Measurements from ENCODE around the gene CCDC121.

The CCDC121 gene
- 0.39 to 0.60 reads per million in 2 experiments for total RNA-seq

- DNase-seq (ENCODE audit: low read depth): peak; percentile 93
Measured at GRCh38 chr2:27628767-27629709, at the start of gene CCDC121, which contains the start of gene GPN1. Gene CCDC121 (minus strand): TSS chr2:27629012. CDS start chr2:27627799, 1,213 bp downstream. Gene GPN1 (plus strand): TSS chr2:27629050. CDS start chr2:27629059, 9 bp downstream.

- no peak for DNase-seq (ENCODE audit: low read depth)
Measured at GRCh38 chr2:27672723-27673486, 44.1 kb upstream of the CCDC121 start.

- DNase-seq (ENCODE audit: low read depth): no peak
Measured at GRCh38 chr2:27671235-27671634, 42.4 kb upstream of the CCDC121 start.

- DNase-seq (ENCODE audit: low read depth): no peak
Measured at GRCh38 chr2:27667446-27667845, 38.6 kb upstream of the CCDC121 start.

GRCh38 chr2:27664622-27665363 lies 36.0 kb upstream of the CCDC121 start:
- DNase-seq (ENCODE audit: low read depth): no peak

DNA sequence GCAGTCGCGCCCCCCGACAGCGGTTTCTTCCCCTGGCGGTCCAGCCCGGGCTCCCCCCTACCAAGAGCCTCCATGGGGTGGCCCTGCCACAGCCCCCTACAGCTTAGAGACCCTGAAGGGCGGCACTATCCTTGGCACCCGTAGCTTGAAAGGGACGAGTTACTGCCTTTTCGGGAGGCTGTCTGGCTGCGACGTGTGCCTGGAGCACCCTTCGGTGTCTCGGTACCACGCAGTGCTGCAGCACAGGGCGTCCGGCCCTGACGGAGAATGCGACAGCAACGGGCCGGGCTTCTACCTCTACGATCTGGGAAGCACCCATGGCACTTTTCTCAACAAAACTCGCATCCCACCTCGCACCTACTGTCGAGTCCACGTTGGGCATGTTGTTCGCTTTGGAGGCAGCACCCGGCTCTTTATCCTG lies 35.4 kb upstream of the CCDC121 start:
- DNase-seq (ENCODE audit: low read depth): no peak

DNA sequence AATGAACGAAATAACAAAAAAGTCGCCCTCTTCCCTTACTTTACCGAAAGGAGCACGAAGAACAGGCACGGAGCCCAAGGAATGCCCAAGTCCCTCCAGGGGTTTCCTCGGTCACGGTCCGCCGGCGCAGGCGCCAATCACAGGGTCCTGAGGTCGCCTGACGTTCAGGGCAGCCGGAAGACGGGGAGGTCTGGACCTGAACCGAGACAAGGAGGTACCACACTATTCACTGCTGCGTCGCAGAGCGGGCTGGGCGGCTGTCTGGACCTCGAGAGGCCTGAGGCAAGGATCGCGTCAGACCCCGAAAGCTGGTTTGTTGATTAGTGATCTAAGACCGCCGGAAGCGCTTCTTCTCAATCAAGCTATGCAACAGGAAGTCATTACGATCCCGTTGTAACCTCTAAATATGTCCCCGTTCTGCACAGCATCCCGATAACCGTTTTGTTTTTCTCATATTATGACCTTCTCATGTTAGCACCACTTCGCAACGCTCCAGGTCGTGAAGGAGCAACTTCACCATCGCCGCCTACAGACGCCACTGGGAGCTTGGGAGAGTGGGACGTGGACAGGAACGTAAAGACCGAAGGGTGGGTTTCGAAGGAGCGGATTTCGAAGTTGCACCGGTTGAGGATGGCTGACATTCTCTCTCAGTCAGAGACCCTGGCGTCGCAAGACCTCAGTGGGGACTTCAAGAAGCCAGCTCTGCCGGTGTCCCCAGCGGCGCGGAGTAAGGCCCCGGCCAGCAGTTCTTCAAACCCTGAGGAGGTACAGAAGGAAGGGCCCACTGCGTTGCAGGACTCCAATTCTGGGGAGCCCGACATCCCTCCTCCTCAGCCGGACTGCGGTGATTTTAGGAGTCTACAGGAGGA lies 34.7 kb upstream of the CCDC121 start, which contains the start of the genes SLC4A1AP and SUPT7L:
Gene SLC4A1AP (plus strand): TSS at position 605 of the 869 bp plus-strand sequence. CDS start 26 bp downstream, at position 631.
Gene SUPT7L (minus strand): TSS at position 330 of the 869 bp plus-strand sequence. CDS start 1,422 bp downstream, outside the sequence.
- peak; percentile 54 for DNase-seq (ENCODE audit: low read depth)

- no peak for DNase-seq (ENCODE audit: low read depth)
Measured at GRCh38 chr2:27661371-27661770, 32.6 kb upstream of the CCDC121 start.

GRCh38 chr2:27655155-27655951 lies 26.5 kb upstream of the CCDC121 start:
- DNase-seq (ENCODE audit: low read depth): no peak

- DNase-seq (ENCODE audit: low read depth): no peak
Measured at GRCh38 chr2:27653397-27653796, 24.6 kb upstream of the CCDC121 start.

DNA sequence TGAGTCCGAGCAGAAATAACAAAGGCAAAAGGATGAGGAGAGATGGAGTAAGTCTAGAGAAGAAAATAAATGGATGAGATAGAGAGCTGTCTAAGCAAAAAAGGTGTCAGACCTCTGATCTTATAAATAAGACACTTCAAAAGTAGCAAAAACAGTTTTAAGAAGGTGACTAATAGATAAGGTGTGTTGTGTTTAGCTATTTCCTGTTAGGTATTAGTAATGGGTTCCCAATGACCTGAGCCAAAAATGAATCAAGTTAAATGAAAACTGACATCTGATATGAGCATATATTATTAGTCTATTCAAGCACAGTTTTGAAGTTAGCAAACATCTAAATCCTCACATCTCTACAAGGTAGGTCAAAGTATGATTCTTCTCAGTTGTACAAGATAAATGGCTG lies 24.0 kb upstream of the CCDC121 start:
- DNase-seq (ENCODE audit: low read depth): no peak

- DNase-seq (ENCODE audit: low read depth): no peak
Measured at GRCh38 chr2:27652341-27652740, 23.5 kb upstream of the CCDC121 start.

- no peak for DNase-seq (ENCODE audit: low read depth)
Measured at GRCh38 chr2:27651056-27651455, 22.2 kb upstream of the CCDC121 start.

DNA sequence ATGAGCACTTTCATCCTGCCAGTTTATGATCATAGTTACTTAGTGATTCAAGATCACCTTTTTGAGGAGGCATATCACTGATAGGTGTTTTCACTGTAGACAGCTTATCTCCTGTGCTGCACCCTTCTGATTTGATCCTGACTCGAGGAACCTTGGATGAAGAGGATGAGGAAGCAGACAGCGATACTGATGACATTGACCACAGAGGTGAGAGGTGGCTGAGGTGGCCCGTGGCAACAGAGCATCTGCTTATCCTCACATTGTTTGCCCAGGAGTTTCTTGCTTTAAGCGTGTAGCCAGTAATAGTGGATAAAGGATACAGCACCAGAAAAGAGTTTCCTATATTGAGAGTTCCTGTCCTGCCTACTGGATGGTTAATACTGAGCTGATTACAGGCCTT lies 18.9 kb upstream of the CCDC121 start:
- DNase-seq (ENCODE audit: low read depth): no peak

DNA sequence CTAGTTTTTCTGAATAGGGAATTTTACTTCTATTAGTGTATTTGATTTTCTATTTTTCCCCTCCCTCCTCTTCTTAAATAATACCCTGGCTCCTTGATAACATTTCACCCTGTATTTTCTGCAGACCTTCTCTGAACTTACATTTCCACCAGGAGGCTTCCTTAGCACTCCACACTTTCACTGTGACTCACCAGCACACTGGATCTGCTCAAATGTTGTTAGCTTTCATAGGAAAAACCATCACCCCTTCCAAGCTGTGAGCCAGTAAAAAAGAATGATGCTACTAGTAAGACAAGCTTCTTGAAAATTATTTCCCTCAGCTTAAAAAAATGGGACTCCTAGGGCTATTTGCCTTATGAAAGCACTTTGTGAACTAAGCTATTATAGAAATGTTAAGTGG lies 18.5 kb upstream of the CCDC121 start:
- no peak for DNase-seq (ENCODE audit: low read depth)

- DNase-seq (ENCODE audit: low read depth): no peak
Measured at GRCh38 chr2:27645197-27645596, 16.4 kb upstream of the CCDC121 start.

- no peak for DNase-seq (ENCODE audit: low read depth)
Measured at GRCh38 chr2:27640722-27641245, 12.0 kb upstream of the CCDC121 start.

DNA sequence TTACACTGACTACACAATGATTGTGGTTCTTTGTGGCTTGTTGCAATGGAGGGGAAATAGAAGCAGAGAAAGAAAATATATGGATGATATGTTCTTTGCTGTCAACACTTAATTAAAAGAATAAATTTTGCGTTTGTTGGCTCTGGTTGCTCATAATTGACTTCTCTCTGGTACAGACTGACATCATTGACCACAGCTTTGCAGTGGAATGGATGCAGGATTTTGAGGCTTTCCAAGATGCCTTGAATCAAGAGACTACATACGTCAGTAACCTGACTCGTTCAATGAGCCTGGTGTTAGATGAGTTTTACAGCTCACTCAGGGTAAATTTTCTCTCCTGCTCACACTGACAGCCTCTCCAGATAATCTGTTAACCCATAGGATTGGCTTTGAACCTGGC lies 9.9 kb upstream of the CCDC121 start:
- no peak for DNase-seq (ENCODE audit: low read depth)

GRCh38 chr2:27638037-27638637 lies 9.3 kb upstream of the CCDC121 start:
- no peak for DNase-seq (ENCODE audit: low read depth)

Measured in T follicular helper cell (primary cell).